ENCODE results near the gene NANOS2. TPM values are rescaled to one million over a fixed set of nuclear protein-coding genes. Genes with fewer than 3 reads are reported as not detected.

Gene NANOS2
- total RNA-seq, 2 experiments from 2014 or later: not detected

DNA sequence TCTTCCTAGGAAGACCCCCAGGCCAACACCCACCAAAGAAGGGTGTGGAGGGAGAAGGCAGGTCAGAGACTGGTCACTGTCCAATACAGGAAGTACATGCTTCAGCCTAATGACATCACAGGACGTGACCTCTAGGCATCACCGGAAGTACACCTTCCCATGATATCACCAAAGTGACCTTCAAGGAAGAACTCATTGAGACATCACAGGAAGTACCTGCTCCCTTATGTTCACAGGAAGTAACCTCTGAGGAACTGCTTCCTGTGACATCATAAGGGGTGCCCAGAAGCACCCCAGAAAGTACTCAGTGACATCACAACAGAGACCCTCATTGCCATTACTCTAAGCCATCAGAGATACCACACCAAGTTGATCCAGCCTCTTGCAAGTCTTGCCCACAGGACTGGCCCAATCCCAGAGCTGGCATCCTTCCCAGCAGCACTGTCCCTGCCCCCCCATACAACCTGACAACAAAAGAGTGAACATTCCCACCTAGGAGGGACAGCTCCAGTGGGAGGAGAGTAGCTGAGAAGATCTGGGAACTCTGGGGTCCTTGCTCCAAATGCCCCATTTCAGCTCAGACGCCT is 24.2 kb upstream of the NANOS2 start:
- Histone ChIP-seq H3K9me2 (ENCODE audit: insufficient read depth, low read length) (no peaks in the 10 kb centered on the region), H3K27ac (ENCODE audit: low read depth, low read length, poor library complexity, severe bottlenecking) (no peak overlapping the region), H3K4me1 (ENCODE audit: insufficient read depth, low read length, poor library complexity, severe bottlenecking) (no peaks in the 10 kb centered on the region), H3K9me3 (ENCODE audit: low read length) (no peaks in the 10 kb centered on the region), H3K79me2 (ENCODE audit: insufficient read depth, low read depth, low read length) (no peaks in the 10 kb centered on the region), H3K4me3 (ENCODE audit: low read depth, low read length, poor library complexity, severe bottlenecking) (no peak overlapping the region), H4K20me1 (ENCODE audit: insufficient read depth, low read length) (no peaks in the 10 kb centered on the region), H3K4me2 (ENCODE audit: low read length) (no peak overlapping the region), H2AFZ (ENCODE audit: low read length) (peak overlapping the region; percentile 1; the same call in 1 of the 2 replicates), H3K36me3 (ENCODE audit: insufficient read depth, low read length) (no peaks in the 10 kb centered on the region)
- BruUV-seq (replicated peaks): no TSS peak
- ChIA-PET CTCF (ENCODE audit: unreplicated experiment) (interaction anchor here (0.6 kb wide), 1 partner anchor 1909 kb away, joined by 4 read pairs; no protein-coding TSS in a partner anchor), POLR2A (interaction anchor here (0.7 kb wide), 1 partner anchor 19 kb away, joined by 4 read pairs; no protein-coding TSS in a partner anchor)
- TF ChIP-seq, protein P1, sequence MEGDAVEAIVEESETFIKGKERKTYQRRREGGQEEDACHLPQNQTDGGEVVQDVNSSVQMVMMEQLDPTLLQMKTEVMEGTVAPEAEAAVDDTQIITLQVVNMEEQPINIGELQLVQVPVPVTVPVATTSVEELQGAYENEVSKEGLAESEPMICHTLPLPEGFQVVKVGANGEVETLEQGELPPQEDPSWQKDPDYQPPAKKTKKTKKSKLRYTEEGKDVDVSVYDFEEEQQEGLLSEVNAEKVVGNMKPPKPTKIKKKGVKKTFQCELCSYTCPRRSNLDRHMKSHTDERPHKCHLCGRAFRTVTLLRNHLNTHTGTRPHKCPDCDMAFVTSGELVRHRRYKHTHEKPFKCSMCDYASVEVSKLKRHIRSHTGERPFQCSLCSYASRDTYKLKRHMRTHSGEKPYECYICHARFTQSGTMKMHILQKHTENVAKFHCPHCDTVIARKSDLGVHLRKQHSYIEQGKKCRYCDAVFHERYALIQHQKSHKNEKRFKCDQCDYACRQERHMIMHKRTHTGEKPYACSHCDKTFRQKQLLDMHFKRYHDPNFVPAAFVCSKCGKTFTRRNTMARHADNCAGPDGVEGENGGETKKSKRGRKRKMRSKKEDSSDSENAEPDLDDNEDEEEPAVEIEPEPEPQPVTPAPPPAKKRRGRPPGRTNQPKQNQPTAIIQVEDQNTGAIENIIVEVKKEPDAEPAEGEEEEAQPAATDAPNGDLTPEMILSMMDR (conservative IDR thresholded peaks at IDR 0.05; ENCODE audit: low read length): no peak
- TF ChIP-seq EZH2phosphoT487 (IDR thresholded peaks at IDR 0.05; ENCODE audit: borderline replicate concordance, low read depth, low read length): no peak
- intact Hi-C loops (cut with micrococcal nuclease; ENCODE audit: unreplicated experiment): no loop called here
- no peak for DNase-seq (ENCODE audit: low spot score)

DNA sequence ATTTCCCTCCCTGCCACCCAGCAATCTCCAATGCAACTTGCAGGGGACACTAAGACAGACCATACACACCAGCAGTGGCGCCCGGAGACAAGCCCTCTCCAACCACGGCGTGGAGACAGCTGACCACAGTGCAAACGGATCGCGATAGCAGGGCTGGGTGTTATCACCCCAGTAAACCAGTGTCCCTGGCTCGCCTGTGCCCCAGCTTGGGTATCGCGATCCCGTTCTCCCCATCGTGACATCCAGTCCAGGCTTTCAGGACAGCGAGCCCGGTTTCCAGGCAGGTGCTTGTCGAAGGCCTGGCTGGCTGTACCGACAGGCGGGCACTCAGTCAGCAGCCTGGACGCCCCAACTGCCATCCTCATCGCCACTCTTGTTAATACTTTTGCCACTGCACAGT is 20.7 kb upstream of the NANOS2 start:
- Histone ChIP-seq H3K4me2 (ENCODE audit: low read length) (no peak overlapping the region), H3K9me3 (ENCODE audit: low read length) (no peaks in the 10 kb centered on the region), H3K36me3 (ENCODE audit: insufficient read depth, low read length) (no peaks in the 10 kb centered on the region), H3K27ac (ENCODE audit: low read depth, low read length, poor library complexity, severe bottlenecking) (no peak overlapping the region), H3K4me1 (ENCODE audit: insufficient read depth, low read length, poor library complexity, severe bottlenecking) (no peaks in the 10 kb centered on the region), H3K79me2 (ENCODE audit: insufficient read depth, low read depth, low read length) (no peaks in the 10 kb centered on the region), H3K9me2 (ENCODE audit: insufficient read depth, low read length) (no peaks in the 10 kb centered on the region), H3K4me3 (ENCODE audit: low read depth, low read length, poor library complexity, severe bottlenecking) (no peak overlapping the region), H4K20me1 (ENCODE audit: insufficient read depth, low read length) (no peaks in the 10 kb centered on the region), H2AFZ (ENCODE audit: low read length) (no peak overlapping the region)
- ChIA-PET CTCF (ENCODE audit: unreplicated experiment) (no interaction called here), POLR2A (no interaction called here)
- BruUV-seq (replicated peaks): no TSS peak
- TF ChIP-seq, protein P1 (conservative IDR thresholded peaks at IDR 0.05; ENCODE audit: low read length): no peak
- TF ChIP-seq EZH2phosphoT487 (IDR thresholded peaks at IDR 0.05; ENCODE audit: borderline replicate concordance, low read depth, low read length): no peak
- DNase-seq (ENCODE audit: low spot score): no peak
- intact Hi-C loops (cut with micrococcal nuclease; ENCODE audit: unreplicated experiment): no loop called here

DNA sequence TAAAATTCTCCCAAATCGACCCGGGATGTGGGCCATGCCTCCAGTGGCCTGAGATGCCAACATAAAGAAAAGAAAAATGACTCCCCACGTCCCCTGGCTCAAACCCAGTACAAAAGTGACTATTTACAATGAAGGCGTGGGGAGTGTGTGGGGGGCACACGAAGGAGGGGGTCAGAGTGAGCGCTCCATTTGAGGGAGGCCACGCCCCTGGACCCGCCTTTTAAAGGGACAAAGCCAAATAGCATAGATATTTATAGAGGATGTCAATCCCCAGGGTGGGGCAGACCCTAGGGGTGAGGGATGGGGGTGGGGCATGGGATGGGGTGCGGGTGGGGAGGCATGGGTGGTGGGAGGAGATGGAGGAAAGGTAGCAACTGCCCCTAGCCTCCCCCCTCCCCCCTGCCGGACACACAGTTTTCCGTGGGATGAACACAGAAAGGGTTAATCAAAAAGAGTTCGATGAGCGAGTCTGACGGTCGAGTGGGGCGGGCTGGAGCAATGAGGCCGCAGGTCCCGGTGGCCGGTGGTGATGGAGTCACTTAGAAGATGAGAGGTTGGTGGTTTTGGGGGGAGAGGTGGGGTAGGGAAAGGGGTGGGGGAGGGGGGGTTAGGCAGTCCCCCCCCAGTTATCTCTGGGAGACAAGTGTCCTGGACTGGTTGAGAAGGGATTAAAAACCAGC is 20.1 kb upstream of the NANOS2 start:
- no TSS peak for BruUV-seq (replicated peaks)
- no peak overlapping the region for H3K4me2 ChIP-seq (ENCODE audit: low read length)

More for the DNA sequence above, 20.1 kb upstream of the NANOS2 start:
- Histone ChIP-seq H3K4me3 (ENCODE audit: low read depth, low read length, poor library complexity, severe bottlenecking) (no peak overlapping the region), H4K20me1 (ENCODE audit: insufficient read depth, low read length) (no peaks in the 10 kb centered on the region), H3K36me3 (ENCODE audit: insufficient read depth, low read length) (no peaks in the 10 kb centered on the region), H3K27ac (ENCODE audit: low read depth, low read length, poor library complexity, severe bottlenecking) (no peak overlapping the region), H3K9me2 (ENCODE audit: insufficient read depth, low read length) (no peaks in the 10 kb centered on the region), H2AFZ (ENCODE audit: low read length) (no peak overlapping the region), H3K4me1 (ENCODE audit: insufficient read depth, low read length, poor library complexity, severe bottlenecking) (no peaks in the 10 kb centered on the region), H3K79me2 (ENCODE audit: insufficient read depth, low read depth, low read length) (no peaks in the 10 kb centered on the region), H3K9me3 (ENCODE audit: low read length) (no peaks in the 10 kb centered on the region)
- intact Hi-C loops (cut with micrococcal nuclease; ENCODE audit: unreplicated experiment): no loop called here
- ChIA-PET POLR2A (no interaction called here), CTCF (ENCODE audit: unreplicated experiment) (no interaction called here)
- DNase-seq (ENCODE audit: low spot score): no peak
- TF ChIP-seq, protein P1 (conservative IDR thresholded peaks at IDR 0.05; ENCODE audit: low read length): no peak
- no peak for TF ChIP-seq EZH2phosphoT487 (IDR thresholded peaks at IDR 0.05; ENCODE audit: borderline replicate concordance, low read depth, low read length)

Measured in OCI-LY7 (cell line).